Measurements from ENCODE around the gene RAB26.
"Not testable (repeated sequence)": the region's sequence is repeated elsewhere in the genome, so short reads cannot be mapped to it uniquely, and the experiment has no call there.

RAB26 gene

GRCh38 chr16:2200313-2200712, 51.9 kb downstream of the RAB26 start (continued):
- TF ChIP-seq CREB5 (CRISPR knock-in tag; IDR thresholded peaks at IDR 0.05; ENCODE audit: low read depth) (no peak), ESRRG (CRISPR knock-in tag; IDR thresholded peaks at IDR 0.05) (no peak), POU6F1 (CRISPR knock-in tag; IDR thresholded peaks at IDR 0.05; ENCODE audit: borderline replicate concordance, low read depth) (no peak)

GRCh38 chr16:2203119-2203688, 54.8 kb downstream of the RAB26 start:
- not testable (repeated sequence) for ATAC-seq

All from SK-N-SH treated with all-trans-retinoic acid at 6 μM for 48 hours (cell line).